ENCODE results near the gene GAREM1. TPM values are rescaled to one million over a fixed set of nuclear protein-coding genes. Genes with fewer than 3 reads are reported as not detected.

The GAREM1 gene
- total RNA-seq, 2 donors from 2014 or later, result 15.3 to 20.1 TPM

DNA sequence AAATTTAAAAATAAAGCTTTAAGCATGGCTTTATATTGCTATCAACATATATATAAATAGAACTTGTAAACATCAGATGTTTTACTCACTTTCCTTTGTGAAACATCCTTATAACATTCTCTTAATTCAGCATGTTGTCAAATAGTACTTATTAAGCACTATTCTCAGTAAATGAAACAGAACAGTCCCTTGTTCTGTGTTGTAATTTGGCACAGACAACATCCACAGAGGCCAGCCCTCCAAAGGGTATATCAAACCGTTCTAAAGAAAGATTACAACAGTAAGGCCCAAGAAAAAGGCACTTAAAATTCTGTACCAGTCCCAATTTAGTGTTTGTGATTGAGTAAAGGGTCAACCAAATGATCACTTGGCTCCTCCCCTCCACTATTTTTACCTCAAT, 46.0 kb downstream of the GAREM1 start:
- Histone ChIP-seq H3K36me3 (no peaks in the 10 kb centered on the region), H3K27me3 (no peaks in the 10 kb centered on the region), H3K27ac (no peak overlapping the region), H3K9ac (ENCODE audit: low read depth in 2 of 2, low read length in 2 of 2) (no peak overlapping the region), H3K4me3 (no peak overlapping the region), H3K4me1 (no peaks in the 10 kb centered on the region), H3K9me3 (no peaks in the 10 kb centered on the region)
- no peak for DNase-seq
- intact Hi-C loops (cut with DNase I), result no loop called here
- no peak for TF ChIP-seq CTCF (IDR thresholded peaks at IDR 0.05)

DNA sequence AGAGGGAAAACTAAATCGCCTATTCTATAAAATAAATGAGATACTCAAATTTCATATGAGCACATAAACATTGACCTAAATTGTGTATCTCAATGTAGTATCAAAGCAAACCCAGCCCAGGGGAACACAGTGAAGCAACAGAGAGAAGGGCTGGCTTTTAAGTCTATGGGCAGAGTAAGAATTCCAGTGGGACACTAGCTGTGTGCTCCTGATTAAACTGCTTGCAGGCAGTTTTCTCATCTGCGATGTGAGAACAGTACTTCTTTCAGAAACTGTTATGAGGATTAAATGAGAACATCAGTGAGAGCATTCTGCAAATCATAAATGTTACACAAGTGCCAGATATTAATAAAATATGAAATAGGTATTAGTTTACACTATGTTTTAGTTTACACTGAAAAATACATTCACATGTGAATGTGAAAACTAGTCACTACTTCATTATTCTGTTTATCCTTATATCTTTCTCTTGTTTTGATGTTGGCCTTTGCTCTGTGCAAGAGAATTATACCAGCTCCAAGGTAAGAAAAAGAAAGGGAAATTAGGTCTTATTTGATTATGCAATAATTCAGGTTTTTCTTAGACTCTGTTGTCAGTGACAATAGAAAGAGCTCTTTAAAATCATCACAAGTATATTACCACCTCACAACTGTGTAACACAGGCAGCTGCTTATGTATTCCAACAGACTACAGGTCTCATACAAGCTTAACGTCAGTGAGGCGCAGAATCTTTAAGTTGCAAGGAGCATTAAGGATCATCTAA, 47.5 kb downstream of the GAREM1 start:
- Histone ChIP-seq H3K4me3 (no peak overlapping the region), H3K36me3 (no peaks in the 10 kb centered on the region), H3K9me3 (no peaks in the 10 kb centered on the region), H3K4me1 (no peaks in the 10 kb centered on the region), H3K9ac (ENCODE audit: low read depth in 2 of 2, low read length in 2 of 2) (no peak overlapping the region), H3K27me3 (no peaks in the 10 kb centered on the region), H3K27ac (no peak overlapping the region)
- intact Hi-C loops (cut with DNase I), result no loop called here
- TF ChIP-seq CTCF (IDR thresholded peaks at IDR 0.05), result no peak
- DNase-seq, result no peak

DNA sequence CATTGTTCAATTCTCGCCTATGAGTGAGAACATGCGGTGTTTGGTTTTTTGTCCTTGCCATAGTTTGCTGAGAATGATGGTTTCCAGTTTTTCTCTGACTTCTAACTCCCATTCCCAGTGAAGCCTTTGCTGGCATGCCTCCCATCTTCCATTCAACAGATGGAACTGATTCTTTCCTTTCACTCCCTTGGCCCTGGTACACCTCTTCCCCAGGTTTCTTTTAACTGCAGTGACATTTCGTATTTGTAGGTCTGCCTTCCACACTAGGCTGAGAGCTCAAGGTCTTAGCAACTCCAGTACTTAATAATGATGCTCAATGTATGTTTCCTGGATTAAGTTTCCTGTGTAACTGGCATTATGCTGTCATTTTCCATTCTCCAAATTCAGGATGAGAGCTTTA, 48.5 kb downstream of the GAREM1 start:
- no peaks in the 10 kb centered on the region for H3K27me3 ChIP-seq
- H3K36me3 ChIP-seq, result no peaks in the 10 kb centered on the region
- H3K27ac ChIP-seq, result no peak overlapping the region
- H3K4me3 ChIP-seq, result no peak overlapping the region
- intact Hi-C loops (cut with DNase I), result no loop called here
- no peak for TF ChIP-seq CTCF (IDR thresholded peaks at IDR 0.05)
- no peaks in the 10 kb centered on the region for H3K4me1 ChIP-seq
- H3K9ac ChIP-seq (ENCODE audit: low read depth in 2 of 2, low read length in 2 of 2), result no peak overlapping the region
- DNase-seq, result no peak
- no peaks in the 10 kb centered on the region for H3K9me3 ChIP-seq

GRCh38 chr18:32420084-32420750, 50.5 kb downstream of the GAREM1 start:
- no peak overlapping the region for H3K9ac ChIP-seq (ENCODE audit: low read depth in 2 of 2, low read length in 2 of 2)
- no peaks in the 10 kb centered on the region for H3K27me3 ChIP-seq
- no peaks in the 10 kb centered on the region for H3K4me1 ChIP-seq
- H3K9me3 ChIP-seq, result no peaks in the 10 kb centered on the region
- no peak overlapping the region for H3K4me3 ChIP-seq
- no peaks in the 10 kb centered on the region for H3K36me3 ChIP-seq
- no peak for TF ChIP-seq CTCF (IDR thresholded peaks at IDR 0.05)
- H3K27ac ChIP-seq, result no peak overlapping the region
- DNase-seq, result no peak
- intact Hi-C loops (cut with DNase I), result no loop called here

GRCh38 chr18:32418148-32418547, 52.5 kb downstream of the GAREM1 start:
- Histone ChIP-seq H3K4me3 (no peak overlapping the region), H3K9ac (ENCODE audit: low read depth in 2 of 2, low read length in 2 of 2) (no peak overlapping the region), H3K9me3 (no peaks in the 10 kb centered on the region), H3K27ac (no peak overlapping the region), H3K36me3 (no peaks in the 10 kb centered on the region), H3K4me1 (no peaks in the 10 kb centered on the region), H3K27me3 (no peaks in the 10 kb centered on the region)
- intact Hi-C loops (cut with DNase I), result no loop called here
- TF ChIP-seq CTCF (IDR thresholded peaks at IDR 0.05), result no peak
- no peak for DNase-seq
